Measurements from ENCODE around the gene FGF11.
"Not testable (repeated sequence)": the region's sequence is repeated elsewhere in the genome, so short reads cannot be mapped to it uniquely, and the experiment has no call there.

The FGF11 gene

DNA sequence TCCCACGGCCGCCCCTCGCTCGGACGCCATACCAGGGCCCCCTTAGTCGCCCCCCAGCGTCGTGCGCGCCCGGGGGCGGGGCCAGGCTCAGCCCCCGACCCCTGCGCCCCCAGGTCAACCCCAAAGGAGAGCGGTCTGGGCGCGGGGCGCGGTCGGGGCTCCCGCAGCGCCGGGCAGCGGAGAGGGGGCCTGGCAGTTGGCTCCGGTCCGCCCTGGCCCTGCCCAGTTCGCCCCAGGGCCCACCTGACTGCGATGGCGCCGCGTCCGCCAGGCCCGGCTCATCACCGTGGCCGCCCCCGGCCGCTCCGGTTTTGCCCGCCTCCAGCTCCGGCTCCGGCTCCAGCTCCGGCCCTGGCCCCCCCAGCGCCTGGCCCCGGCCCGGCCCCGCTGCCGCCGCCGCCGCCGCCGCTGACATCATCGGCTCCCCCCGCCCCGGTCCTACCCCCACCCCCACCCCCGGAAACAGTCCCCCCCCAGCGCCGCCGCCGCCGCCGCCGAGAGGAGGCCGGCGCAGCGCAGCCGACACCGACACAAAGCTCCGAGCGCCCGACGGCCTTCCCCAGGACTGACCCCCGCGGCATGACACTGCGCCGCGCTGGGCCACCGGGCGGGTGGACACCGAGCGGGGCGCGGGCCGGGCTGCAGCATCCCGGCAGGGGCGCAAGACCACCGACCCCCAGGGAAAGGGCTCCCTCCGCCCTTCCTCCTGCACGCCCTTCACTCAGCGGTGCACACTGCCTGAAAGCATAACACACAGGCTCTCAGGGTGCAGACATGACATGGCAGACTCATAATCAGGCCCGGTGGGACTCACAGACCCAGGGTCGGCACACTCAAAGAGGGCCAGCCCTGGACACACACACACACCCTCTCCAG is 40.1 kb downstream of the FGF11 start, which contains the start of gene ZBTB4:
ZBTB4 (minus strand) TSS at position 419 of the 876 bp plus-strand sequence. CDS start 12,830 bp downstream, outside the sequence.
- POLR2A ChIA-PET: interaction anchor here (0.7 kb wide), 1 partner anchor 11 kb away, joined by 3 read pairs; no protein-coding TSS in a partner anchor
- TF ChIP-seq, protein P1, sequence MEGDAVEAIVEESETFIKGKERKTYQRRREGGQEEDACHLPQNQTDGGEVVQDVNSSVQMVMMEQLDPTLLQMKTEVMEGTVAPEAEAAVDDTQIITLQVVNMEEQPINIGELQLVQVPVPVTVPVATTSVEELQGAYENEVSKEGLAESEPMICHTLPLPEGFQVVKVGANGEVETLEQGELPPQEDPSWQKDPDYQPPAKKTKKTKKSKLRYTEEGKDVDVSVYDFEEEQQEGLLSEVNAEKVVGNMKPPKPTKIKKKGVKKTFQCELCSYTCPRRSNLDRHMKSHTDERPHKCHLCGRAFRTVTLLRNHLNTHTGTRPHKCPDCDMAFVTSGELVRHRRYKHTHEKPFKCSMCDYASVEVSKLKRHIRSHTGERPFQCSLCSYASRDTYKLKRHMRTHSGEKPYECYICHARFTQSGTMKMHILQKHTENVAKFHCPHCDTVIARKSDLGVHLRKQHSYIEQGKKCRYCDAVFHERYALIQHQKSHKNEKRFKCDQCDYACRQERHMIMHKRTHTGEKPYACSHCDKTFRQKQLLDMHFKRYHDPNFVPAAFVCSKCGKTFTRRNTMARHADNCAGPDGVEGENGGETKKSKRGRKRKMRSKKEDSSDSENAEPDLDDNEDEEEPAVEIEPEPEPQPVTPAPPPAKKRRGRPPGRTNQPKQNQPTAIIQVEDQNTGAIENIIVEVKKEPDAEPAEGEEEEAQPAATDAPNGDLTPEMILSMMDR (IDR thresholded peaks at IDR 0.05; ENCODE audit: control extremely low read depth, extremely low read depth, low read depth, missing control alignments): no peak
- CTCF ChIA-PET: interaction anchor here (1.5 to 2.6 kb wide), 3 partner anchors 27 to 81 kb away, joined by 3 to 11 read pairs (median 5); partner anchors contain the start of gene SENP3
- peak; percentile 77 for DNase-seq (ENCODE audit: extremely low spot score)

DNA sequence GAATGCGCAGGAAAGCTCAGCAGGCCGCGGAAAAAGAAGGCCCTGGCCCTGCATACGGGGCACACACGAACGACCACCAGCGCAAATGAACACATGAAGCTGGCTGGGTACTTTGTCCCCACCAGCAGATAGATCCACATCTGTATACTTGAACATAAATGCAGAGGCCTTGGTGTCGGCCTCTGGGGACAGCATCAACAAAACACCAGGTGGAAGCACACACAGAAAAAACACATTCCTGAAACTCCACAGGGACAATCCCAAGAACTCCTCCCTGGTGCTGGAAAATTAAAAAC is 40.7 kb downstream of the FGF11 start:
- no peak for DNase-seq (ENCODE audit: extremely low spot score)
- TF ChIP-seq, protein P1 (IDR thresholded peaks at IDR 0.05; ENCODE audit: control extremely low read depth, extremely low read depth, low read depth, missing control alignments): no peak
- POLR2A ChIA-PET: no interaction called here
- CTCF ChIA-PET: interaction anchor here (1.5 to 2.6 kb wide), 3 partner anchors 27 to 81 kb away, joined by 3 to 11 read pairs (median 5); partner anchors contain the start of gene SENP3

DNA sequence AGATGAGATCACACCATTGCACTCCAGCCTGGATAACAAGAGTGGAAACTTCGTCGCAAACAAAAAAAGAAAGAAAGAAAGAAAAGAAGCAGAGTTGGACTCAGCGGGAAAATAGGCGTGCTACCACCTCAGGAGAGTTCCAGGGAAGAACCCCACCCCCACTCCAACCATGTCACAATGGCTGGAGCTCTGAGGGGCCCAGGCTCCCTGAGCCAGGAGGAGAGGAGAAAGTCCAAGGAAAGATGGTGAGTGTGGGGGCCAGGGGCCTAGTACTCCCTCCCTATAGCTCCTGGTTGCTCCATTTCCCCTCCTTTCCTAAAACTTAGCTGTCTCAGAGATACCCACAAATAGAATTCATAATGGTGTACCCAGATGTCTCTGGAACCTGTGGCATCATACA is 42.0 kb downstream of the FGF11 start, which contains the start of gene SLC35G6:
SLC35G6 (plus strand) TSS at position 172 of the 400 bp plus-strand sequence; CDS start at position 243, 71 bp downstream.
- POLR2A ChIA-PET; DNase-seq (ENCODE audit: extremely low spot score): not testable (repeated sequence)
- CTCF ChIA-PET: interaction anchor here (2.0 kb wide), 1 partner anchor 27 kb away, joined by 5 read pairs; no protein-coding TSS in a partner anchor

DNA sequence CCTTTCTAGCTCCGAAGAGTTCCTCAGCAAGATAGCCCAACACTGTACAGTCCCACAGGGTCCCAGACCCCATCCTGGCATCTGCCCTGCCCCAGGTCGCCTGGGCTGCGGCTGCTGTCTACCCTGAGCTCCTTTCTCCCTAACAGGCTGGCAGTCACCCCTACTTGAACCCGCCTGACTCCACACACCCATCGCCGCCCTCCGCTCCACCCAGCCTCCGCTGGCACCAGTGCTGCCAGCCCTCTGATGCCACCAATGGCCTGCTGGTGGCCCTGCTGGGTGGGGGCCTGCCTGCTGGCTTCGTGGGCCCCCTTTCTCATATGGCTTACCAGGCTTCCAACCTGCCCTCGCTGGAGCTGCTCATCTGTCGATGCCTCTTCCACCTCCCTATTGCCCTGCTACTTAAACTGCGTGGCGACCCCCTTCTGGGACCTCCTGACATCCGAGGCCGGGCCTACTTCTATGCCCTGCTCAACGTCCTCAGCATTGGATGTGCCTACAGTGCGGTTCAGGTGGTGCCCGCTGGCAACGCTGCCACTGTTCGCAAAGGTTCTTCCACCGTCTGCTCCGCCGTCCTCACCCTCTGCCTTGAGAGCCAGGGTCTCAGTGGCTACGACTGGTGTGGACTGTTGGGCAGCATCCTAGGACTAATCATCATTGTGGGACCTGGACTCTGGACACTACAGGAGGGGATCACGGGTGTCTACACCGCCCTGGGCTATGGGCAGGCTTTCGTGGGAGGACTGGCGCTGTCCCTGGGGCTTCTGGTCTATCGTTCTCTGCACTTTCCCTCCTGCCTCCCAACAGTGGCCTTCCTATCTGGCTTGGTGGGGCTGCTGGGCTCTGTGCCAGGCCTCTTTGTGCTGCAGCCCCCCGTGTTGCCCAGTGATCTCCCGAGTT is 42.8 kb downstream of the FGF11 start:
- CTCF ChIA-PET; POLR2A ChIA-PET; DNase-seq (ENCODE audit: extremely low spot score): not testable (repeated sequence)

DNA sequence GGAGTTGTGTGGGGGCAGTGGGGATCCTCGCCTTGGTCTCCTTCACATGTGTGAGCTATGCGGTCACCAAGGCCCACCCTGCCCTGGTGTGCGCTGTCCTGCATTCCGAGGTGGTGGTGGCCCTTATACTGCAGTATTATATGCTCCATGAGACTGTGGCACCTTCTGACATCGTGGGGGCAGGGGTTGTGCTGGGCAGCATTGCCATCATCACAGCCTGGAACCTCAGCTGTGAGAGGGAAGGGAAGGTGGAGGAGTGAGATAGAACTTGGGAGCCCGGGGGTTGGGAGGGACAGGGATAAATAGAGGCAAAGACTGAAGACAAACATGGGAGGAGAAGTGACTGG is 43.4 kb downstream of the FGF11 start:
- CTCF ChIA-PET; DNase-seq (ENCODE audit: extremely low spot score); POLR2A ChIA-PET: not testable (repeated sequence)

DNA sequence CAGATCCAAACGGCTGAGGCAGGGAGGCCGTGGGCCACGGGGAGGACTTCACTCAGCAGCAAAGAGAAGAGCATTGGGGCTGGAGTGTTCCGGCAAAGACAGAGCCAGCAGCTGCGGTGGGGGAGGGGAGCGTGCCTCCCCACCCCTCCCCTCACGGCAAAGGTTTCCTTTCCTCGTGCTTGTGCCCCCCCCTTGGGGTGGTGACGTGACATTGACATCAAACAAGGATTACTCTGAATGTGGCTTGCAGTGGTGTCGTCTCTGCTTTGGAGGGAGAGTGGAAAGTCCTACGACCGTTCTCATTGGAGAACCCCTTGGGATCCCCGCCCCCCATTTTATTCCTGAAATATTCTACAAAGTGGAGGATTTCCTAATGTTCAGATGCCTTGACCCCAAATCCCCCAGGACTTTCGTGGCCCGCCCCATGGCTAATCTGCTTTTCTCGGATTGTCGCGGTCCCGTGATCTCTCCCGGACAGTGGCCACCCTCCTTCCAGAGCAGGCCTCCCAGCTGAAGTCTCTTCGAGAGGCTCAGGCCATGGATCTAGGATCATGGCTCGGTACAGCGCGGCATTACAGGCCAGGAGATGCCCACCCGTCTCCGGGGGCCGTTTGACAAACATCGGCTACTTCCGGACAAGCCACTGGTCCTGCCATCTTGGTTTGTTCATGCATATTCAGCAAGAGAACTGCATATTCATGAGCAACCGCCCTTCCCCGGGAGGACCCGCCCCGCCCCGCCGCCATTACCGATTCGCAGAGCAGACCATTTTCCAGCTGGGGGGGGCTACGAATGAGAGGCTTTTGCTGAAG is 44.1 kb downstream of the FGF11 start:
- ChIA-PET POLR2A (interaction anchor here (1.0 to 2.2 kb wide), 26 partner anchors 7 to 361 kb away, joined by 3 to 12 read pairs (median 6); partner anchors contain the start of genes ACAP1, CD68, FXR2 and SAT2), CTCF (interaction anchor here (2.8 kb wide), 1 partner anchor 47 kb away, joined by 6 read pairs; no protein-coding TSS in a partner anchor)
- peak; percentile 89 for DNase-seq (ENCODE audit: extremely low spot score)
- TF ChIP-seq, protein P1 (IDR thresholded peaks at IDR 0.05; ENCODE audit: control extremely low read depth, extremely low read depth, low read depth, missing control alignments): no peak

DNA sequence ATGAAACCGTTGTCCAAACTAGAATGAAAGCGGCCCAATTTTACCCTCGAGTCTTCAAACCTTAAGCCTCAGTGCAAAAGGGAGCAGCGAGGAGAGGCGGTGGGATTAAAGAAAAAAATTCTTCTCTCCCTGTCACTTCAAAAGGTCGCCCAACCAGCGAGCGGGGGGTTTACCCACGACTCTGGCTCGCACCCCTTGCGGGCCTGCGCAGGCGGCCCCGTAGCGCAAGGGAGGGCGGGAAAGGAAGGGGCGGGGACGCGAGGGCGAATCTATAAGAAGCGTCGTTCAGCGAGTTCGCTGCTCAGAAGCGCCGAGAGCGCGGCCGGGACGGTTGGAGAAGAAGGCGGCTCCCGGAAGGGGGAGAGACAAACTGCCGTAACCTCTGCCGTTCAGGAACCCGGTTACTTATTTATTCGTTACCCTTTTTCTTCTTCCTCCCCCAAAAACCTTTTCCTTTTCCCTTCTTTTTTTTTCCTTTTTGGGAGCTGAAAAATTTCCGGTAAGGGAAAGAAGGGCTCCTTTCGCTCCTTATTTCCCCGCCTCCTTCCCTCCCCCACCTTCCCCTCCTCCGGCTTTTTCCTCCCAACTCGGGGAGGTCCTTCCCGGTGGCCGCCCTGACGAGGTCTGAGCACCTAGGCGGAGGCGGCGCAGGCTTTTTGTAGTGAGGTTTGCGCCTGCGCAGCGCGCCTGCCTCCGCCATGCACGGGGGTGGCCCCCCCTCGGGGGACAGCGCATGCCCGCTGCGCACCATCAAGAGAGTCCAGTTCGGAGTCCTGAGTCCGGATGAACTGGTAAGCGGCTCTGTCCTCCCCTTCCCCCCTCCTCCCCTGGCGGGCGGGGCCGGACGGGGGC is 45.0 kb downstream of the FGF11 start, which contains the start of gene POLR2A:
POLR2A (plus strand) TSS at position 300 of the 852 bp plus-strand sequence.
- peak; percentile 99 for DNase-seq (ENCODE audit: extremely low spot score)
- CTCF ChIA-PET: interaction anchor here (1.3 to 2.8 kb wide), 2 partner anchors 48 to 128 kb away, joined by 5 to 6 read pairs; no protein-coding TSS in a partner anchor
- TF ChIP-seq, protein P1 (IDR thresholded peaks at IDR 0.05; ENCODE audit: control extremely low read depth, extremely low read depth, low read depth, missing control alignments): no peak
- POLR2A ChIA-PET: interaction anchor here (0.6 to 2.2 kb wide), 42 partner anchors 8 to 1269 kb away, joined by 3 to 12 read pairs (median 4); partner anchors contain the start of genes ACAP1, CD68, FXR2 and SAT2

All from GM10248 (cell line).